Measurements from ENCODE around the gene SGPL1. TPM values are rescaled to one million over a fixed set of nuclear protein-coding genes. Genes with fewer than 3 reads are reported as not detected.

The SGPL1 gene
- total RNA-seq, 1 donor from 2014 or later, result 44.6 TPM

DNA sequence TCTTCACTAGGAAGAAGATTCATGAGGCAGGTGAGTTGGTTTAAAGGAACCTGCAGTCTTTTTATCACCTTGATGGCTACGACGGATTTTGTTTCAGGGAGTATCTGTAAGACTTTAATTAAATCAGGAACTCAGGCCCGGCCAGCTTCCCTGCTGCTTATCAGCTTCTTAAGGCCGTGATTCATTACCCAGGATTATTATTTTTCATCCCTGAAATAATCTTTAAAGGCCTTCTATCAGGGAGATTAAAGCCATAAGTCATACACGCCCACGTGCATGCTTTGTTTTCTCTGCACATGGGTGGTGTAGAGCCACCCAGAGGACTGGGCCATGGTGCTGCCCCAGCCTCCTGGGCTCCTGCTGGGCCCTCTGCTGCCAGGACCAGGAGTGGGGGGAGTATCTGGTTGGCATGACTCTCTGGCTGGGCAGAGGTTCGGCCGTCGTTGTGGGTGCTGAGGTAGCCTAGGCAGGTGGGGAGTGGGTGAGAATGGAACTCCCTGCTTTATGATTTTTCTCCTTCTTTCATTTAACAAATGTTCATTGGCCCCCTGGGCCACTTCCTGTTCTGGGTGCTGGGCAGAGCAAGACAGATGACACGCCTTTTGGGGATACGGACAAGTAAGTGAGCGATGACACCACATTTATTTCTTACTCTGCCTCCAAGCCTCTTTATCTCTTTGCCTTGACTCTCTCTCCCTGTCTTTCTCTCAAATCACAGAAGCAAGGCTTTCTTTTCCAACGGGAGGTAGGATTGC is 111.6 kb downstream of the SGPL1 start:
- DNase-seq (ENCODE audit: low spot score), result no peak
- no peak for ATAC-seq
- intact Hi-C loops (cut with DNase I), result loop anchor here (10.0 kb wide), 1 partner anchor 267 kb away; no protein-coding TSS in a partner anchor

DNA sequence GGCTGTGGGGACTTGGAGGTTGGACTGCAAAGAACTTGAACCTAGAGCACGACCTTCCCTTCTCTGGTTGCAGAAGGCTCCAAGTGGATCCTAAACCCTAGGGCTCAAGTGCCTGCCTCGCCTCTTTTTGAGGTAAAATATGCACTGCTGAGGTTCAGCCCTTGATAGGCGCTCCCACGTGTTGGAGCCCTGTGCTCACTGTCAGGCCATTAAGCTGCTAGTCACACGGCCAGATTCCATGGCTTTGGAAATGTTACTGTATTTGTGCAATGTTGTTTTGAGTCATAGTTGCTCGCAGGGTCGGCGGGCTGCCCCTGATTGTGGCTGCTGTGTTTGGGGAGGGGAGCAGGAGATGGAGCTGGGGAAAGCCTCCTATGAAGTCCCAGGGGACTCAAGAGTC is 112.4 kb downstream of the SGPL1 start:
- DNase-seq (ENCODE audit: low spot score), result no peak
- intact Hi-C loops (cut with DNase I), result loop anchor here (10.0 kb wide), 1 partner anchor 267 kb away; no protein-coding TSS in a partner anchor
- ATAC-seq, result no peak

GRCh38 chr10:70930263-70931000 is 114.7 kb downstream of the SGPL1 start:
- ATAC-seq, result no peak
- intact Hi-C loops (cut with DNase I), result no loop called here
- DNase-seq (ENCODE audit: low spot score), result no peak

Other genes with a start within 250 kb of the SGPL1 start
- 7.6 TPM for gene PRF1, start 213.2 kb upstream of the SGPL1 start, total RNA-seq
- 3.1 TPM for gene ADAMTS14, start 143.4 kb upstream of the SGPL1 start, total RNA-seq
- not detected for gene TBATA, start 30.6 kb upstream of the SGPL1 start, total RNA-seq
- gene PCBD1, start 72.6 kb downstream of the SGPL1 start, total RNA-seq, result 41.1 TPM